HepG2 (cell line): ENCODE measurements around the gene COX7B. TPM values are rescaled to one million over a fixed set of nuclear protein-coding genes. Genes with fewer than 3 reads are reported as not detected.

Experiments used
- ATAC-seq: fragments of 200-7000 bp; cut with Tn5 transposase; 3 replicates; pipeline ENCODE4 v1.9.1; 2020; ENCODE audit warnings: mild to moderate bottlenecking, moderate library complexity
- BruUV-seq: library from RNA; stranded (reverse); fragments of 400-500 nt; replicated peaks from 2 replicates; lab custom pipeline; 2021; lab: Mats Ljungman, UMichigan
- CTCF ChIA-PET: fragments of 300-600 bp; formaldehyde crosslinking; extraction: SDS; loops from one replicate; lab custom pipeline; 2021; ENCODE audit warnings: low total read pairs, inconsistent platforms, low intra/inter-chr PET ratio; lab: Yijun Ruan, JAX
- POLR2A ChIA-PET: fragments of 350-600 bp; sonication (Branson Sonifier 250); formaldehyde crosslinking; loops from one replicate; lab custom pipeline; 2020; ENCODE audit warnings: antibody characterized with exemption, inconsistent platforms; lab: Yijun Ruan, JAX
- DNase-seq: peaks from one replicate; pipeline ENCODE4 v3.0.0-alpha.2; 2015; ENCODE audit warnings: low spot score
- FAIRE-seq: peaks from 3 replicates; lab custom pipeline; 2011; peaks lifted over from hg19 to GRCh38; lab: Jason Lieb, UNC
- H2AFZ ChIP-seq: one replicate; pipeline ENCODE4 v1.6.1; 2011; ENCODE audit warnings: low read length, inconsistent platforms
- H3K27ac ChIP-seq: fragments of 300-600 bp; 3 replicates; pipeline ENCODE4 v1.8.0; 2011; ENCODE audit warnings: mixed run types, mild to moderate bottlenecking, mixed read lengths, low read length, inconsistent platforms; ENCODE audit not compliant: insufficient read depth; ENCODE audit errors: extremely low read length
- H3K27me3 ChIP-seq, 2 experiments: fragments of 200-600 bp in 1 of 2; 2 replicates in 1 of 2; 3 replicates in 1 of 2; pipeline versions ENCODE4 v1.6.0 to v1.8.0; 2011; ENCODE audit warnings: low read length in 2 of 2, mild to moderate bottlenecking in 2 of 2, moderate library complexity in 2 of 2, inconsistent platforms in 1 of 2; ENCODE audit not compliant: insufficient read depth in 2 of 2, control insufficient read depth in 1 of 2
- H3K36me3 ChIP-seq, 2 experiments: fragments of 200-600 bp in 1 of 2; replicated peaks in 1 of 2; 2 replicates in 1 of 2; 3 replicates in 1 of 2; pipeline versions ENCODE4 v1.5.1 to v1.8.0; 2011; ENCODE audit warnings: low read length in 2 of 2, inconsistent platforms in 1 of 2; ENCODE audit not compliant: insufficient read depth in 2 of 2, control insufficient read depth in 1 of 2
- H3K4me1 ChIP-seq: 2 replicates; pipeline ENCODE4 v1.5.1; 2012; ENCODE audit warnings: low read length, inconsistent platforms; ENCODE audit not compliant: insufficient read depth
- H3K4me2 ChIP-seq: 2 replicates; pipeline ENCODE4 v1.6.0; 2011; ENCODE audit warnings: low read depth, low read length, inconsistent platforms
- H3K4me3 ChIP-seq, 3 experiments: fragments of 200-600 bp in 1 of 3; sonication (generic), shearing (Covaris generic) in 1 of 3; replicated peaks in 1 of 3; 2 replicates each; pipeline ENCODE4 v1.5.1; 2011 to 2016; ENCODE audit warnings: low read length in 3 of 3, inconsistent platforms in 2 of 3, low read depth in 2 of 3, mild to moderate bottlenecking in 2 of 3, control low read depth in 1 of 3, mixed read lengths in 1 of 3; ENCODE audit not compliant: insufficient read depth in 1 of 3
- H3K79me2 ChIP-seq: one replicate; pipeline ENCODE4 v1.6.1; 2011; ENCODE audit warnings: low read length, inconsistent platforms; ENCODE audit not compliant: insufficient read depth
- H3K9ac ChIP-seq: 2 replicates; pipeline ENCODE4 v1.6.0; 2011; ENCODE audit warnings: mild to moderate bottlenecking, low read depth, low read length, inconsistent platforms; ENCODE audit not compliant: insufficient read depth
- H3K9me3 ChIP-seq: 2 replicates; pipeline ENCODE4 v1.5.1; 2012; ENCODE audit warnings: mild to moderate bottlenecking, low read length
- H4K20me1 ChIP-seq: 2 replicates; pipeline ENCODE4 v1.6.0; 2011; ENCODE audit warnings: inconsistent platforms, mild to moderate bottlenecking, low read length, moderate library complexity; ENCODE audit not compliant: insufficient read depth
- ARID3A ChIP-seq: IDR thresholded peaks from 2 replicates; pipeline ENCODE4 v1.6.1; 2012; ENCODE audit warnings: low read depth, low read length, improper control_type of control experiment
- CHD2 ChIP-seq: IDR thresholded peaks from 2 replicates; pipeline ENCODE4 v1.6.1; 2011; ENCODE audit warnings: low read depth, low read length, improper control_type of control experiment
- HDAC6 ChIP-seq: fragments of 200-600 bp; sonication (generic); IDR thresholded peaks from 2 replicates; pipeline ENCODE4 v1.7.0; 2017; ENCODE audit warnings: mild to moderate bottlenecking, antibody characterized with exemption, low read length, low read depth
- HNRNPLL ChIP-seq: fragments of 200-400 bp; formaldehyde crosslinking; IDR thresholded peaks from 2 replicates; pipeline ENCODE4 v1.6.1; 2017; ENCODE audit warnings: mild to moderate bottlenecking, low read depth, low read length; ENCODE audit not compliant: poor library complexity, severe bottlenecking
- KDM4B ChIP-seq: sonication (generic); formaldehyde crosslinking; IDR thresholded peaks from 2 replicates; pipeline ENCODE4 v1.4.0; 2020; ENCODE audit warnings: missing genetic modification reagents
- MAF1 ChIP-seq: sonication (generic); formaldehyde crosslinking; IDR thresholded peaks from 2 replicates; pipeline ENCODE4 v1.5.0; 2020; ENCODE audit warnings: missing genetic modification reagents, borderline replicate concordance
- MYC ChIP-seq: sonication (generic); formaldehyde crosslinking; IDR thresholded peaks from 2 replicates; pipeline ENCODE4 v1.9.0; 2021; ENCODE audit warnings: missing genetic modification reagents, borderline replicate concordance
- PAWR ChIP-seq: sonication (generic); formaldehyde crosslinking; IDR thresholded peaks from 2 replicates; pipeline ENCODE4 v1.4.0; 2020; ENCODE audit warnings: missing genetic modification reagents, mild to moderate bottlenecking, borderline replicate concordance
- POLR2AphosphoS5 ChIP-seq: IDR thresholded peaks from 2 replicates; pipeline ENCODE4 v1.6.1; 2012; ENCODE audit warnings: low read depth, low read length
- RXRA ChIP-seq: sonication (generic); formaldehyde crosslinking; IDR thresholded peaks from 2 replicates; pipeline ENCODE4 v1.5.1; 2020; ENCODE audit warnings: missing genetic modification reagents
- TP53 ChIP-seq: sonication (generic); formaldehyde crosslinking; conservative IDR thresholded peaks from 2 replicates; pipeline ENCODE4 v1.4.0; 2020; ENCODE audit warnings: missing genetic modification reagents
- ZNF652 ChIP-seq: IDR thresholded peaks from 2 replicates; pipeline ENCODE4 v1.6.1; 2016; ENCODE audit warnings: low read depth, borderline replicate concordance
- ZNF879 ChIP-seq: sonication (generic); formaldehyde crosslinking; IDR thresholded peaks from 2 replicates; pipeline ENCODE4 v1.8.1; 2023; ENCODE audit warnings: missing genetic modification reagents
- WGBS: methylation state at CpG from one replicate; pipeline ENCODE4 v1.1.6; 2017; ENCODE audit warnings: low lambda C conversion rate; 5-methylcytosine and 5-hydroxymethylcytosine counted together
- in situ Hi-C: cut with HindIII; loops from 2 replicates; pipeline ENCODE4 v1.10.0; 2017; ENCODE audit warnings: low pct_unique_long_range_greater_than_20kb; ENCODE audit not compliant: extremely low pct_ligation_motif_present
- intact Hi-C: fragments of 100-400 bp; cut with micrococcal nuclease; formaldehyde crosslinking; loops from one replicate; pipeline ENCODE4 v1.10.0; 2022; ENCODE audit not compliant: unreplicated experiment
- polyA plus RNA-seq, 8 experiments: library from polyadenylated mRNA; depleted of rRNA in 3 of 8; stranded (reverse) in 7 of 8; unstranded in 1 of 8; fragments of >200 nt; fragmentation: Illumina TruSeq in 4 of 8; extraction: Trizol in 4 of 8; gene quantifications; 2 replicates each; pipeline versions ENCODE4 v1.2.1 to v1.2.3, GENCODE V29; 2011 to 2016; ENCODE audit warnings: low read depth in 4 of 8, missing spikeins in 1 of 8, mixed read lengths in 1 of 8; ENCODE audit not compliant: insufficient read depth in 1 of 8
- total RNA-seq, 5 experiments: library from RNA; depleted of rRNA; stranded (reverse); fragments of >200 nt; fragmentation: Illumina TruSeq; extraction: Trizol; gene quantifications; 2 replicates each; pipeline ENCODE4 v1.2.3, GENCODE V29; 2016; ENCODE audit warnings: low read depth in 1 of 5

COX7B gene
- total and polyA plus RNA-seq, 2 of the 13 experiments (the other 11 are each of a cell fraction or from before 2014, with no cell fraction given) = 375 to 635 TPM

GRCh38 chrX:77952173-77952572, 52.9 kb downstream of the COX7B start (continued):
- TF ChIP-seq HNRNPLL (no peak), CHD2 (no peak), HDAC6 (no peak)

GRCh38 chrX:77953302-77953701, 54.0 kb downstream of the COX7B start:
- CTCF ChIA-PET = no interaction called here
- intact Hi-C loops = no loop called here
- H3K9me3 ChIP-seq = no peaks in the 10 kb centered on the region
- H3K4me3 ChIP-seq = no peak overlapping the region
- H4K20me1 ChIP-seq = no peaks in the 10 kb centered on the region
- no TSS peak for BruUV-seq
- no peak for ATAC-seq
- H3K27me3 ChIP-seq = no peaks in the 10 kb centered on the region
- WGBS = 80% methylated on average over 1 of the region's 1 CpG
- H3K4me2 ChIP-seq = no peak overlapping the region
- H3K79me2 ChIP-seq = no peaks in the 10 kb centered on the region
- no peaks in the 10 kb centered on the region for H3K36me3 ChIP-seq
- H3K4me1 ChIP-seq = no peaks in the 10 kb centered on the region
- no peak for FAIRE-seq
- TF ChIP-seq RXRA (CRISPR knock-in tag) (no peak), ARID3A (no peak), ZNF652 (CRISPR knock-in tag) (no peak), POLR2AphosphoS5 (no peak), MAF1 (CRISPR knock-in tag) (no peak), ZNF879 (CRISPR knock-in tag) (no peak), PAWR (no peak), KDM4B (no peak), TP53 (CRISPR knock-in tag) (no peak), MYC (no peak)
- no peak overlapping the region for H2AFZ ChIP-seq
- in situ Hi-C loops = no loop called here
- no peak for DNase-seq
- POLR2A ChIA-PET = no interaction called here
- H3K27ac ChIP-seq = no peak overlapping the region
- H3K9ac ChIP-seq = no peak overlapping the region
